DOHH2 (cell line): ENCODE data around the gene TOR1AIP2.

ENCODE experiments used
- H3F3A ChIP-seq: fragments of 200-600 bp; sonication (generic), shearing (Covaris generic); 2 replicates; pipeline ENCODE4 v1.6.0; 2016; ENCODE audit warnings: antibody characterized with exemption, mild to moderate bottlenecking; ENCODE audit not compliant: control insufficient read depth, insufficient read depth
- H3K27ac ChIP-seq: fragments of 200-600 bp; sonication (generic); 2 replicates; pipeline ENCODE4 v1.5.1; 2014; ENCODE audit warnings: low read depth, mild to moderate bottlenecking, low read length, moderate library complexity
- H3K27me3 ChIP-seq: fragments of 200-600 bp; sonication (generic); 2 replicates; pipeline ENCODE4 v1.6.1; 2014; ENCODE audit warnings: mild to moderate bottlenecking, low read length, mixed read lengths; ENCODE audit not compliant: control insufficient read depth
- H3K36me3 ChIP-seq: fragments of 200-600 bp; sonication (generic); 2 replicates; pipeline ENCODE4 v1.6.1; 2014; ENCODE audit warnings: mild to moderate bottlenecking, low read length, moderate library complexity, mixed read lengths; ENCODE audit not compliant: control insufficient read depth
- H3K4me1 ChIP-seq: fragments of 200-600 bp; sonication (generic); 2 replicates; pipeline ENCODE4 v1.6.1; 2014; ENCODE audit warnings: mild to moderate bottlenecking, low read length, mixed read lengths; ENCODE audit not compliant: control insufficient read depth
- H3K4me2 ChIP-seq: fragments of 200-600 bp; sonication (generic); 2 replicates; pipeline ENCODE4 v1.6.0; 2014; ENCODE audit warnings: mild to moderate bottlenecking, low read length, moderate library complexity
- H3K4me3 ChIP-seq: fragments of 200-600 bp; sonication (generic); 2 replicates; pipeline ENCODE4 v1.5.1; 2014; ENCODE audit warnings: mild to moderate bottlenecking, low read length, mixed read lengths
- H3K79me2 ChIP-seq: fragments of 200-600 bp; sonication (generic); 2 replicates; pipeline ENCODE4 v1.6.1; 2014; ENCODE audit warnings: mild to moderate bottlenecking, low read length, mixed read lengths; ENCODE audit not compliant: control insufficient read depth
- H3K9me2 ChIP-seq: fragments of 200-600 bp; sonication (generic); replicated peaks from 2 replicates; pipeline ENCODE4 v1.6.1; 2014; ENCODE audit warnings: mild to moderate bottlenecking, low read length, mixed read lengths; ENCODE audit not compliant: control insufficient read depth
- H3K9me3 ChIP-seq: fragments of 200-600 bp; sonication (generic); 2 replicates; pipeline ENCODE4 v1.6.1; 2014; ENCODE audit warnings: antibody characterized with exemption, low read length, mixed read lengths; ENCODE audit not compliant: control insufficient read depth, insufficient read depth
- H4K20me1 ChIP-seq: fragments of 200-600 bp; sonication (generic); 2 replicates; pipeline ENCODE4 v1.6.0; 2014; ENCODE audit warnings: low read depth, mild to moderate bottlenecking, antibody characterized with exemption, low read length, moderate library complexity; ENCODE audit not compliant: control insufficient read depth, insufficient read depth
- CTCF ChIP-seq: fragments of 200-600 bp; sonication (generic); IDR thresholded peaks from one replicate; pipeline ENCODE4 v1.5.1; 2014; ENCODE audit warnings: antibody characterized with exemption, mild to moderate bottlenecking, low read depth, low read length; ENCODE audit not compliant: poor library complexity, severe bottlenecking
- EZH2phosphoT487 ChIP-seq: fragments of 200-600 bp; sonication (generic); IDR thresholded peaks from 2 replicates; pipeline ENCODE4 v1.6.1; 2017; ENCODE audit warnings: borderline replicate concordance, mild to moderate bottlenecking, antibody characterized with exemption, low read length, moderate library complexity, mixed read lengths

The TOR1AIP2 gene

GRCh38 chr1:179882253-179883039 lies 4.8 kb upstream of the TOR1AIP2 start, which contains the start of gene TOR1AIP1:
TOR1AIP1 (plus strand) TSS chr1:179882285; CDS start chr1:179882503, 218 bp downstream.
- peak within 1 kb of the TSS; percentile 96 for H3K4me3 ChIP-seq
- H3K27me3 ChIP-seq: no peaks in the 10 kb centered on the region
- peak within 1 kb of the TSS; percentile 96 for H3K27ac ChIP-seq
- H4K20me1 ChIP-seq: no peaks in the 10 kb centered on the region
- peak; percentile 62 for TF ChIP-seq CTCF
- TF ChIP-seq EZH2phosphoT487: no peak
- no peaks in the 10 kb centered on the region for H3K9me3 ChIP-seq
- H3K4me1 ChIP-seq: peaks cover 59% of the 10 kb centered on the region
- peaks cover 33% of the 10 kb centered on the region for H3K79me2 ChIP-seq
- H3K4me2 ChIP-seq: peak within 1 kb of the TSS; percentile 72
- peaks cover 28% of the 10 kb centered on the region for H3K36me3 ChIP-seq
- H3F3A ChIP-seq: peaks cover 20% of the 10 kb centered on the region
- H3K9me2 ChIP-seq: no peaks in the 10 kb centered on the region

- H3K9me3 ChIP-seq: no peaks in the 10 kb centered on the region
- peaks cover 28% of the 10 kb centered on the region for H3K36me3 ChIP-seq
- no peaks in the 10 kb centered on the region for H4K20me1 ChIP-seq
- H3K4me1 ChIP-seq: peaks cover 53% of the 10 kb centered on the region
- H3F3A ChIP-seq: peaks cover 20% of the 10 kb centered on the region
- H3K79me2 ChIP-seq: peaks cover 40% of the 10 kb centered on the region
- H3K27me3 ChIP-seq: no peaks in the 10 kb centered on the region
- H3K9me2 ChIP-seq: no peaks in the 10 kb centered on the region
- TF ChIP-seq CTCF: no peak
- TF ChIP-seq EZH2phosphoT487: no peak
- H3K4me2 ChIP-seq: peak overlapping the region; percentile 72
- peak overlapping the region; percentile 96 for H3K4me3 ChIP-seq
- H3K27ac ChIP-seq: peak overlapping the region; percentile 96
Observed at GRCh38 chr1:179881642-179882252, 4.1 kb upstream of the TOR1AIP2 start.

GRCh38 chr1:179879797-179880196 lies 2.2 kb upstream of the TOR1AIP2 start:
- no peak overlapping the region for H3K27ac ChIP-seq

More at GRCh38 chr1:179879797-179880196, 2.2 kb upstream of the TOR1AIP2 start:
- H3K9me3 ChIP-seq: no peaks in the 10 kb centered on the region
- H4K20me1 ChIP-seq: no peaks in the 10 kb centered on the region
- no peak overlapping the region for H3K4me3 ChIP-seq
- peaks cover 55% of the 10 kb centered on the region for H3K79me2 ChIP-seq
- peaks cover 25% of the 10 kb centered on the region for H3K36me3 ChIP-seq
- no peak overlapping the region for H3K4me2 ChIP-seq
- no peaks in the 10 kb centered on the region for H3K9me2 ChIP-seq
- peaks cover 20% of the 10 kb centered on the region for H3F3A ChIP-seq
- no peaks in the 10 kb centered on the region for H3K27me3 ChIP-seq
- no peak for TF ChIP-seq EZH2phosphoT487
- no peak for TF ChIP-seq CTCF
- H3K4me1 ChIP-seq: peaks cover 48% of the 10 kb centered on the region
